AG09309 (cell line): ENCODE measurements around the gene SATB2.

Source experiments
- DNase-seq: peaks from one replicate; pipeline ENCODE4 v3.0.0-alpha.2; 2010; ENCODE audit warnings: low read depth
- H3K4me3 ChIP-seq: 2 replicates; pipeline ENCODE4 v1.5.1; 2011; ENCODE audit warnings: mild to moderate bottlenecking, low read depth, low read length, moderate library complexity; ENCODE audit not compliant: control insufficient read depth
- TF ChIP-seq, protein P1 (sequence below): IDR thresholded peaks from 2 replicates; pipeline ENCODE4 v1.5.1; 2011; ENCODE audit warnings: mild to moderate bottlenecking, low read depth, low read length, inconsistent platforms; ENCODE audit not compliant: insufficient read depth, control insufficient read depth; ENCODE audit errors: missing control alignments

The SATB2 gene

DNA sequence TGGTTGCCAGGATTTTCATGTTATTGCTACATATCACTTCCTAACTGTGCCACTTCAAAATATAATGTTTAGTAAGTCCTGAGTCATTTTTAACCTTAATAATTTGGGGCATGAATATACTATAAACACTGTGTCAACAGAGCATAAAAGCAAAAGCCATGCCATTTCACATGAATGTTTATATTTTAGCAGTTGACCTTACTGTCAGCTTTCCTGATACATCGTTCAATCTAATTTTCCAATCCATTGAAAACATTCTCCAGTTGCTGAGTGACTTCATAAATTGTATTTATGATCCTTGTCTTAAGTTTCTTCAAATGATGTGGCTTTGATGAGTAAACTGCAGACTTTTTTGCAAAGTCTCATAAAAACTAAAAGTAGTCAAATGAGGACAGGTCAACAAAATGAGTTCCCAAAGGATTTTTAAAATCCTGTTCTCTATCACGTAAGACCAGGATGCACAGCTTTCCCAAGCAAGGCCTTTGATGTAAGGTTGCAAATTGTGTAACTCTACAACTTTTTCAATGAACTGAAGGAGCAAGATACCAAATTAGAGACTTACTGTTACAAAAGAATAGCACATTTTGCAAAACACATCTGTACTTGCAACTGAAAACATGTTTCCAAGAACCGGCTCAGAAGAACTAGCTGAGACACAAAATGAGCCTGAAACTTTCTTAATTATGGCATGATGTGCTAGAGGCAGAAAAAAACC lies 117.7 kb downstream of the SATB2 start:
- H3K4me3 ChIP-seq: no peak overlapping the region
- DNase-seq: peak; percentile 71
- TF ChIP-seq, protein P1, sequence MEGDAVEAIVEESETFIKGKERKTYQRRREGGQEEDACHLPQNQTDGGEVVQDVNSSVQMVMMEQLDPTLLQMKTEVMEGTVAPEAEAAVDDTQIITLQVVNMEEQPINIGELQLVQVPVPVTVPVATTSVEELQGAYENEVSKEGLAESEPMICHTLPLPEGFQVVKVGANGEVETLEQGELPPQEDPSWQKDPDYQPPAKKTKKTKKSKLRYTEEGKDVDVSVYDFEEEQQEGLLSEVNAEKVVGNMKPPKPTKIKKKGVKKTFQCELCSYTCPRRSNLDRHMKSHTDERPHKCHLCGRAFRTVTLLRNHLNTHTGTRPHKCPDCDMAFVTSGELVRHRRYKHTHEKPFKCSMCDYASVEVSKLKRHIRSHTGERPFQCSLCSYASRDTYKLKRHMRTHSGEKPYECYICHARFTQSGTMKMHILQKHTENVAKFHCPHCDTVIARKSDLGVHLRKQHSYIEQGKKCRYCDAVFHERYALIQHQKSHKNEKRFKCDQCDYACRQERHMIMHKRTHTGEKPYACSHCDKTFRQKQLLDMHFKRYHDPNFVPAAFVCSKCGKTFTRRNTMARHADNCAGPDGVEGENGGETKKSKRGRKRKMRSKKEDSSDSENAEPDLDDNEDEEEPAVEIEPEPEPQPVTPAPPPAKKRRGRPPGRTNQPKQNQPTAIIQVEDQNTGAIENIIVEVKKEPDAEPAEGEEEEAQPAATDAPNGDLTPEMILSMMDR: no peak

DNA sequence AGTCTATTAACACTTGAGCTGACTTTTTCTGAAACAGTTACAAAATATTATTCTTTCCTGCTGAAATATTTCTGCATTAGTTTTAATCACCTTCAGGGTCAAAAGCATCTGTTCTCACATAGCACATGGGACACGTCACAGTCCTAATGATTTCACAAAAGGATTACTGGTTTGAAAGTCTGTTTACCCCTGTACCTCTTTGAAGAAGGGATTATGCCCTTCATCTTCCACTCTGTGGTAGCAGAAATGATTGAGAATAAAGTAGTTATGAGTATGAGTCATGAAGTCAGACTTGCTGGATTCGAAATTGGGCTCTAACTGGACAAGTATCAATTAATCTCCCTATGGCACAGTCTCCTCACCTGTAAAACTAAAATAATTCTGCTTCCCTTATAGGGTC lies 121.2 kb downstream of the SATB2 start:
- no peak for DNase-seq
- H3K4me3 ChIP-seq: no peak overlapping the region
- TF ChIP-seq, protein P1: no peak

DNA sequence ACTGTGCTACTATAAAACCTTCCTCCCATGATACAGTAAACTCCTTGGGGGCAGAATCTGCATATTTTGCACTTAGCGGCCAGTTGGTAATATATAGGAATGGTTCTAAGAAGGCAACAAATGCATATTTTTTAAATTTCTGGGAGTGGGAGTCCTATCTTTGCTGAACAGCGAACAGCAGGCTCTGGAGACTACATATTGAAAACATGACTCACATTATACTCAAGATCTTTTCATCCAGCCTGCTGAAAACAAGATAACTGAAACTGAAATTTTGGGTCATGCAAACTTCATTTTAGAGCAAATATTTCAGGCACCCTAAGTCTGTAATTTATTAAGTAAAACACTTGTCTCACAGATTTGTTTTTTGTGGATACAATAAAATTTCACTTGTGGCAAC lies 122.2 kb downstream of the SATB2 start:
- no peak for DNase-seq
- TF ChIP-seq, protein P1: no peak
- H3K4me3 ChIP-seq: no peak overlapping the region

DNA sequence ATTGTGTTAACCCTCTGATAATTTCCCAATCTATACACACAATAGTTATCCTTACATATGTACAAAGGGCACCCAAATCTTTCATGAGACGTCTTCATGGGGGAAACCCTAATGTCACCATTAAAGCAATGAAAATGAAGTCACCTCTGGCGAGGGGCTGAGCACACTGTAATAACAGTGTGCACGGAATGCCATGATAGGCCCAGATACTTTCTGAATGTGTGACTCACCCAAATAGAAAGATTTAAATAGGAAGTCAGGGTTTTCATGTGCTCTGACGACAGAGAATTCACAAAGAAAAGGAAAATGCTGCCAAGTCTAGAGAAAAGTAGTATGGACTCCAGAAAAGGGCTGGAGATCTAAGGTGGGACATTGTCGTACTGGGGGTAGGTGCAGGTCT lies 128.3 kb downstream of the SATB2 start:
- no peak for DNase-seq
- no peak overlapping the region for H3K4me3 ChIP-seq
- TF ChIP-seq, protein P1: no peak

DNA sequence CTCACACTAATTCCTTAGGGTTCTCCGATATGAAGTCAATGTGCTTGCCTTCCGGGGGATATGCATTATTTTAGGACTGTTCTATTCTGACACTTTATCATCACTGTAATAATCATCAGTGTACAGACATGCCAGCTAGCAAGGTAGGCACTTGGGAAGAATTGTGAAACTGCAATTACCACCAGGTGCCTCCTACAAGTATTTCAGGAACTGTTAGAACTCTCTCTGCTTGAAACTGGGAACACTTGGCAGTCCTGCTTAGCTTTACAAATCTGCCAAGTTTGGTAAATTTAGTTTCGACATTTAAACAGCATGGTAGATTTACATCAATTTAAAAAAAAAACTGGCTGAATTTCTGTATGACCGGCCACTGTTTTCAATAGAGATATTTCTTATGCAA lies 128.7 kb downstream of the SATB2 start:
- TF ChIP-seq, protein P1: no peak
- no peak for DNase-seq
- H3K4me3 ChIP-seq: no peak overlapping the region

DNA sequence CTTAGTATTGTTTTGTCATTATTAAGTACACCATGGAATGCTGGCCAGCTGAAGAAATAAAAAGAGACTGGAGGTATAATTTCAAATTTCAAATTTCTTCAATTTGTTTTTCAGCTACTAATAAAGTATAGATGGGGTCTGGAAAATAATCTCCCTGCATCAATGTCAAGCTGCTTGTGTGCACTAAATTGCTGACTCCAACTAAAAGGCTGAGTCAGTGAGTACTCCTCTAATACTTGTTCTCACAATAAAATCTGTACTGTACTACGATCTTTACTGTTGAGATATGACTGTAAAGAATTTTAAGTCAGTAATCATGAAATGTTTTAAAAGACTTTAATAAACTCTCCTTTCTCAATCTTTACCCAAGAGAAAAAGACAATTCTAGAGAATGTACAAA lies 131.9 kb downstream of the SATB2 start:
- no peak overlapping the region for H3K4me3 ChIP-seq
- no peak for DNase-seq
- TF ChIP-seq, protein P1: no peak
